Effector memory CD4-positive, alpha-beta T cell (primary cell): ENCODE data around the gene IPO7.
"Not testable (repeated sequence)": the region's sequence is repeated elsewhere in the genome, so short reads cannot be mapped to it uniquely, and the experiment has no call there.

Experiments
- DNase-seq, 3 donors: peaks; one replicate each; pipeline ENCODE4 v3.0.0-alpha.2; 2020
- H3K27ac ChIP-seq: 2 replicates; pipeline ENCODE4 v1.7.0; 2013; ENCODE audit warnings: mild to moderate bottlenecking, low read length, moderate library complexity; ENCODE audit not compliant: insufficient read depth, poor library complexity, severe bottlenecking
- H3K27me3 ChIP-seq: replicated peaks from 2 replicates; pipeline ENCODE4 v1.7.0; 2013; ENCODE audit warnings: mild to moderate bottlenecking, low read length; ENCODE audit not compliant: insufficient read depth, control insufficient read depth, poor library complexity, severe bottlenecking
- H3K36me3 ChIP-seq: 2 replicates; pipeline ENCODE4 v1.7.0; 2013; ENCODE audit warnings: mild to moderate bottlenecking, low read length, moderate library complexity; ENCODE audit not compliant: control insufficient read depth, insufficient read depth
- H3K4me1 ChIP-seq: 2 replicates; pipeline ENCODE4 v1.7.0; 2013; ENCODE audit warnings: low read length, mild to moderate bottlenecking; ENCODE audit not compliant: control insufficient read depth, insufficient read depth, poor library complexity, severe bottlenecking
- H3K4me3 ChIP-seq: 2 replicates; pipeline ENCODE4 v1.7.0; 2013; ENCODE audit warnings: low read length, low read depth, mild to moderate bottlenecking; ENCODE audit not compliant: insufficient read depth, poor library complexity, severe bottlenecking
- H3K9me3 ChIP-seq: 2 replicates; pipeline ENCODE4 v1.7.0; 2013; ENCODE audit warnings: mild to moderate bottlenecking, low read length, moderate library complexity; ENCODE audit not compliant: control insufficient read depth

The IPO7 gene

DNA sequence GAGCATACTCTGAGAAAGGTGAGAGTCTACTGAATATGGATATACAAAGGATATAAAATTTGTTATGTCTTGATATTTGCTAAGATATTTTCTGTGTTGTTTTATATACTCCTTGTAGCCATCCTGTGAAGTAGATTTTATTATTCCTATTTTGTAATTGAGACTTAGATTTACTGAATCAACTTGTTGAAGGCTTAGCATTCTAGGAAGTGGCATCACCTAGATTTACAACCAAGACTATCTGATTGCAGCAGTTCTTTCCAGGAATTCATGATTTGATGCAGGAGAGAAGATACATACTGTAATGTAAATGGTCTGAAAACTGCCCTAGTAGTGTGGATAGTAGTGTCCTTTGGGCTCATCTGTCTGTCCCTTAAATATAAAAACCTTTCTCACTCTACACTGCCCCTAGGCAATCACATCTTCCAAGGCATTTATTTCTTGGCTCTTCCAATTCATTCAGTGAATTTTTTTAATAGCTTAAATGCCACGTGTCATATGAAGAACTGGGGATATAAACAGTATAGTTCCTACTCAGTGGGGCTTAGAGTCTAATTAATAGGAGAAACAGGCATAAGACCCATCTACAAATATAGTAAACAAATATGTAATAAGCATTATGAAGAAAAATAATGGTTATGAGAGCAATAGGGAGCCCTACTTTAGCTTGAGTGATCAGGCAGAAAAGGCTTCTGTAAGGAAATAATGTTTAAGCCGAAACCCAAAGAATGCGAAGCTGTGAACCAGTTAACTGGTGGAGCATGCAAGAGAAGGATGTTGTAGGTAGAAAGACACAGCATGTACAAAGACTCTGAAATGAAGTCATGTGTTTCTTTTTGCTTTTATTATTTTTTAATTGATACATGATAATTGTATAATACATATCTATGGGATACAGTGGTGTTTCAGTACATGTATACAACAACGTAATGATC is 13.6 kb downstream of the IPO7 start:
- no peak for DNase-seq

DNA sequence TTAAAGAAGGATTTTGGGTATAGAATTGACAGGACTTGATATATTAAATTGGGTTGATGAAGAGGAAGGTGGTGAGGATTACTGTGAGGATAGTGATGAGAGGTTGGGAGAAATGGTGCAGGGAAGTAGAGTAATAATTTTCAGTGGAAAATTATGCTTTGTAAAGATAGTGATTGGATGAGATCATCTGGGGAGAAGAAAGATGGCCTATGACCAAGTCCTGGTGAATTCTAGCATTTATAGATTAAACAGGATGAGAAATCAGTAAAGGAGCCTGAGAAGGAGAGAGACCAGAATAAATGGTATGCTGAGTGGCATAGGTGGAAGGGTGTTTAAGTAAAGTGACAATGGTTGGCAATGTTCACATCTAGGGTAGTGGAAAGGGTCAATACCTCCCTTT is 15.0 kb downstream of the IPO7 start:
- DNase-seq, result no peak
- Histone ChIP-seq H3K36me3 (no peaks in the 10 kb centered on the region), H3K9me3 (no peaks in the 10 kb centered on the region), H3K4me3 (no peak overlapping the region), H3K4me1 (peaks cover 4% of the 10 kb centered on the region), H3K27ac (no peak overlapping the region), H3K27me3 (no peaks in the 10 kb centered on the region)

More for the DNA sequence above, 13.6 kb downstream of the IPO7 start:
- Histone ChIP-seq H3K4me3 (no peak overlapping the region), H3K27me3 (no peaks in the 10 kb centered on the region), H3K9me3 (no peaks in the 10 kb centered on the region), H3K36me3 (no peaks in the 10 kb centered on the region), H3K4me1 (peaks cover 4% of the 10 kb centered on the region), H3K27ac (no peak overlapping the region)

DNA sequence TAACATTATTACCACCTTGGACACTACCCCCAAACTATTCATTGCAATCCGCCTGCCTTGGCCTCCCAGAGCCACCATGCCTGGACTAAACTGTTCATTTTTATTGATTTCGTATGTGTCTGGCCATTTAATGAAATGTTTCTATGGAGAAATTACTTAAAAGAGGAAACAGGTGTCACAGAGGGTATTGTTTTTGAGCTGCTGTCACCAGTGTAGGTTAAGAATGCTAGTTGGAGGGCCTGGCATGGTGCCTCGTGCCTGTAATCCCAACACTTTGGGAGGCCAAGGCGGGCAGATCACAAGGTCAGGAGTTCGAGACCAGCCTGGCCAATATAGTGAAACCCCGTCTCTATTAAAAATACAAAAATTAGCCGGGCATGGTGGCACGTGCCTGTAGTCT is 17.4 kb downstream of the IPO7 start:
- not testable (repeated sequence) for DNase-seq, H3K27me3 ChIP-seq, H3K9me3 ChIP-seq, H3K27ac ChIP-seq, H3K36me3 ChIP-seq, H3K4me1 ChIP-seq, H3K4me3 ChIP-seq

DNA sequence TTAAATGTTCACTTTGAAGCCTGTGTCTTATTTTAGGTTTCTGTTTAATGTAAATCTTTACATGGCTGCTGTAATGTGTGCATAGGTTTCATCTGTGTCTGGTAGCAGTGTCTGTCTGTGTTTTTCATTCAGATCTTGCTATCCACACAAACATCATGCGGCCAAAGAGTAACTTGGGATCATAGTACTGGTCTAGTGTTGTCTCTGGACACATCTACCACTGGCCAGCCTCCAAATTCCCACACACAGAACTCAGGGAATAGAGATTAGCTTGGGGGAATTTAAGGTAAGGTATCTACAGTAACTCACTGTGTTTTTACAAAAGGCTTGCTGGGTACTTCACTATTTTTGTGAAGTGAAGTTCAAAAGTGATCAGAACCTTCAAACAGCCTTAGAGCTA is 44.3 kb downstream of the IPO7 start:
- Histone ChIP-seq H3K27me3 (no peaks in the 10 kb centered on the region), H3K4me1 (no peaks in the 10 kb centered on the region), H3K4me3 (no peak overlapping the region), H3K27ac (no peak overlapping the region), H3K36me3 (peaks cover 68% of the 10 kb centered on the region), H3K9me3 (no peaks in the 10 kb centered on the region)
- no peak for DNase-seq

DNA sequence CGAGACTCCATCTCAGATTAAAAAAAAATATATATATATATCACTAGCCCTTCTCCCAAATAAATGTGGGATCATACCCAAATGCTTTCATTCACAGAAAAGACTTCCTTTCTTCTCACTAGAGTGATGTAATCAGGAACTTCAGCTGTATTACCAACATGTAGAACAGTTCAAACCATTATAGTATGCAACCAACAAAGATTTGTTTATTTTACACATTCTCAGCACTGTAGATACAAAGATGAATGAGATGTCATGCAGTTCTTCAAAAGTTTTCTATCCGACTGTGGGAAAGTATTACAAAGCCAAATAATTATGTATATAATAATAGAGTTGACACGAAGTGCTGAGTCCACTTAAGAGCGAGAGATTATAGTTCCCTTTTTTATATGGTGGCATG is 54.2 kb downstream of the IPO7 start:
- no peak overlapping the region for H3K27ac ChIP-seq

DNA sequence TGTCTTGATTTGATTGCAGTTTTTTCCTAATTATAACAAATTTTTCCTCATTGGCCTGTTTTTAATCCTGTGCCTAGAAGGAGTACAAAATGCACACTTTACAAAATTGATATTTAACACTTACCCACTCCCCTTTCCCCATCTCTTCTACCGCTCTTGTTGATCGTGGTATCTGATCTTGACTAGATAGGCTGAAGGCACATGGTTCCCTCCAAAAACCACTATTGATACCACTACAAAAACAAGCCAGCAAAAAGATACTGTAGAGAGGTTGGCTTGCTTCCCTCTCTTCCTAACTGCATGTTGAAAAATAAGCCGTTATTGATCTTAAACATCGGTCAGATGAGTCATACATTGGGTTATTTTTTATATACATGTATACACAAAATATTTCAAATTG is 61.8 kb downstream of the IPO7 start:
- H3K27me3 ChIP-seq, result no peaks in the 10 kb centered on the region
- no peak overlapping the region for H3K27ac ChIP-seq
- H3K4me1 ChIP-seq, result no peaks in the 10 kb centered on the region
- H3K36me3 ChIP-seq, result peaks cover 19% of the 10 kb centered on the region
- DNase-seq, result no peak
- H3K9me3 ChIP-seq, result no peaks in the 10 kb centered on the region
- no peak overlapping the region for H3K4me3 ChIP-seq

More for the DNA sequence above, 54.2 kb downstream of the IPO7 start:
- no peaks in the 10 kb centered on the region for H3K27me3 ChIP-seq
- H3K9me3 ChIP-seq, result no peaks in the 10 kb centered on the region
- peaks cover 77% of the 10 kb centered on the region for H3K36me3 ChIP-seq
- H3K4me1 ChIP-seq, result no peaks in the 10 kb centered on the region
- DNase-seq, result no peak
- H3K4me3 ChIP-seq, result no peak overlapping the region

DNA sequence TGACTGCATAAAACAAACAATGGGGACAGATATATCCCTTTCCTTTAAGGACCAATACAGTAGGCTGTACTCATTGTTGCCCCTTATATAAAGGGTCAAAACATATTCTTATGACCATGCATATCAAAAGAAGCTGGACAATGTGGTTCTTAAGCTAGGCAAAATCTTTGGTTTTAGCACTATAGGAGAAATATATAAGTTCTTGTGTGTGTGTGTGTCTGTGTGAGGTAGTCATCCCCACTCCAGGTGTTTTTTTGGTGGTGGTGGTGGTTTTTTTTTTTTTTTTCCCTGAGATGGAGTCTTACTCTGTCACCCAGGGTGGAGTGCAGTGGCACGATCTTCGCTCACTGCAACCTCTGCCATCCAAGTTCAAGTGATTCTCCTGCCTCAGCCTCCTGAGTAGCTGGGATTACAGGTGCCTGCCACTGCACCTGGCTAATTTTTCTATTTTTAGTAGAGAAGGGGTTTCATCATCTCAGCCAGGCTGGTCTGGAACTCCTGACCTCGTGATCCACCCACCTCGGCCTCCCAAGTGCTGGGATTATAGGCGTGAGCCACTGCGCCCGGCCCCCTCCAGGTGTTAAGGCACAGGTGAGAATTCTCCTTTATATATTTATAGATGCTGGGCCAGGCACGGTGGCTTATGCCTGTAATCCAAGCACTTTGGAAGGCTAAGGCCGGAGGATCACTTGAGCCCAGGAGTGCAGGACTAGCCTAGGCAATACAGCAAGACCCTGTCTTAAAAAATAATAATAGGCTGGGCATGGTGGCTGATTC is 64.3 kb downstream of the IPO7 start:
- Histone ChIP-seq H3K4me1 (no peaks in the 10 kb centered on the region), H3K36me3 (no peaks in the 10 kb centered on the region), H3K9me3 (no peaks in the 10 kb centered on the region), H3K4me3 (no peak overlapping the region), H3K27me3 (no peaks in the 10 kb centered on the region), H3K27ac (no peak overlapping the region)
- DNase-seq, result no peak

DNA sequence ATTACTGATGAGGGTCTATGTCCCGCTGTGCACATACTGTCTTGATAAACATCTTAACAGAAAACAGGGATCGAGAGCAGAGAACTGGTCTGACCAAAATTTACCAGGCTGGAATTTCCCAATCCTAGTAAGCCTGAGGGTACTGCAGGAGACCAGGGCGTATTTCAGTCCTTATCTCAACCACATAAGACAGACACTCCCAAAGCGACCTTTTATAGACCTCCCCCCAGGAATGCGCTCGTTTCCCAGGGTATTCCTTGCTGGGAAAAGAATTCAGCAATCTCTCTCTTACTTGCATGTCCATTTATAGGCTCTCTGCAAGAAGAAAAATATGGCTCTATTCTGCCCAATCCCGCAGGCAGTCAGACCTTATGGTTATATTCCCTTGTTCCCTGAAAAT is 67.6 kb downstream of the IPO7 start:
- H3K27ac ChIP-seq, H3K27me3 ChIP-seq, H3K9me3 ChIP-seq, H3K36me3 ChIP-seq, DNase-seq, H3K4me1 ChIP-seq, H3K4me3 ChIP-seq: not testable (repeated sequence)

DNA sequence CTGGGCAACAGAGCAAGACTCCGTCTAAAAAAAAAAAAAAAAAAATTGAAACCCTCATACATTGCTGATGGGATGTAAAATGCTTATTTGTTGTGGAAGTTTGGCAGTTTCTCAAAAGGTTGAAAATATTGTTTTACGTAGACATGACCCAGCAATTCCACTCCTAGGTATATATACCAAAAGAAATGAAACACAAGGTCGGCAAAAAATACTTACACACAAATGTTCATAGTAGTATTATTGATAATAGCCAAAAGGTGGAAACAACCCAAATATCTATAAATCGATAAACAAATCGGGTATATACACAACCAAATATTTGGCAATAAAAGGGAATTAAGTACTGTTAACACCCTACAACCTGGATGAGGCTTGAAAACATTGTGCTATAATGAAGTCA is 71.3 kb downstream of the IPO7 start:
- H3K4me3 ChIP-seq, result no peak overlapping the region
- no peaks in the 10 kb centered on the region for H3K9me3 ChIP-seq
- H3K27ac ChIP-seq, result no peak overlapping the region
- no peaks in the 10 kb centered on the region for H3K4me1 ChIP-seq
- DNase-seq, result no peak
- no peaks in the 10 kb centered on the region for H3K36me3 ChIP-seq
- H3K27me3 ChIP-seq, result no peaks in the 10 kb centered on the region
